Lower lobe of right lung (tissue), 2 donors: Measurements from ENCODE around the gene C3AR1. TPM values are rescaled to one million over a fixed set of nuclear protein-coding genes. Genes with fewer than 3 reads are reported as not detected.

ENCODE experiments used
- ATAC-seq, 2 donors: fragments of 200-7000 bp; cut with Tn5 transposase; one replicate each; pipeline ENCODE4 v1.9.1; 2020 to 2022; ENCODE audit warnings: mild to moderate bottlenecking in 2 of 2, moderate library complexity in 2 of 2
- DNase-seq: peaks from one replicate; pipeline ENCODE4 v3.0.0-alpha.2; 2020
- H3K27ac ChIP-seq: fragments of 200-600 bp; one replicate; pipeline ENCODE4 v1.8.0; 2022
- H3K27me3 ChIP-seq: fragments of 200-600 bp; one replicate; pipeline ENCODE4 v1.8.0; 2022; ENCODE audit warnings: low read depth
- H3K36me3 ChIP-seq: fragments of 200-600 bp; one replicate; pipeline ENCODE4 v1.8.0; 2022; ENCODE audit warnings: mild to moderate bottlenecking
- H3K4me1 ChIP-seq: fragments of 200-600 bp; one replicate; pipeline ENCODE4 v1.8.0; 2022
- H3K4me3 ChIP-seq: fragments of 200-600 bp; one replicate; pipeline ENCODE4 v1.8.0; 2022; ENCODE audit warnings: mild to moderate bottlenecking
- H3K9me3 ChIP-seq: fragments of 200-600 bp; one replicate; pipeline ENCODE4 v1.8.0; 2022
- intact Hi-C: fragments of 100-400 bp; cut with DNase I; formaldehyde crosslinking; loops from one replicate; pipeline ENCODE4 v1.11.0; 2022
- total RNA-seq: library from RNA; stranded (reverse); fragmentation: NEBNext Ultra II Directional; extraction: Animal tissue kit (Norgen Biotek cat#: 25700); gene quantifications from one replicate; pipeline ENCODE4 v1.2.1, GENCODE V29; 2021
- TF ChIP-seq, protein P1 (sequence below): fragments of 200-600 bp; IDR thresholded peaks from one replicate; pipeline ENCODE4 v1.8.0; 2022; ENCODE audit warnings: antibody characterized with exemption, mild to moderate bottlenecking
- donor health status: DM: no; HTN: yes; CAD: no; lungs with severe emphysema.

C3AR1 gene
- total RNA-seq, 1 donor from 2014 or later, result 62.1 TPM

DNA sequence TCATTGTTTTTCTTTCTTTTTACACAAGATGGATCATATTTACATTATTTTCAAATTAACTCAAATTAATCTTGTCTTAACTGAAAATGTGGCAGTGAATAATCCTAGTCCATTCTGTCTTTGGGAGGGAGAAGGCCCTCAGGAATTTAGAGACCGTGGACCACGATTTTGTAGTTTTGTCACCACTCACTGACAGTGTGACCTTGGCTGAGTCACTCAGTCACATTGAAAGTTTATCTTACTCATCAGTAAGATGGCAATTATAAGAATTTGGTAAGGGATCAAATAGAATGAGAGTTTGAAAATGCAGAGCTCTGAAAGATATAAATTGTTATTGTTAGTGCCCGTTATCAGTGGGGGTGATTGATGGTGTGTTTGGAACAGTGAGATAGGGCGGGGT is 17.3 kb downstream of the C3AR1 start:
- H3K27ac ChIP-seq, result no peak overlapping the region
- H3K36me3 ChIP-seq, result peaks cover 95% of the 10 kb centered on the region
- H3K4me1 ChIP-seq, result peaks cover 11% of the 10 kb centered on the region
- H3K9me3 ChIP-seq, result no peaks in the 10 kb centered on the region
- DNase-seq, result no peak
- intact Hi-C loops, result no loop called here
- no peak for ATAC-seq
- H3K4me3 ChIP-seq, result no peak overlapping the region
- TF ChIP-seq, protein P1, sequence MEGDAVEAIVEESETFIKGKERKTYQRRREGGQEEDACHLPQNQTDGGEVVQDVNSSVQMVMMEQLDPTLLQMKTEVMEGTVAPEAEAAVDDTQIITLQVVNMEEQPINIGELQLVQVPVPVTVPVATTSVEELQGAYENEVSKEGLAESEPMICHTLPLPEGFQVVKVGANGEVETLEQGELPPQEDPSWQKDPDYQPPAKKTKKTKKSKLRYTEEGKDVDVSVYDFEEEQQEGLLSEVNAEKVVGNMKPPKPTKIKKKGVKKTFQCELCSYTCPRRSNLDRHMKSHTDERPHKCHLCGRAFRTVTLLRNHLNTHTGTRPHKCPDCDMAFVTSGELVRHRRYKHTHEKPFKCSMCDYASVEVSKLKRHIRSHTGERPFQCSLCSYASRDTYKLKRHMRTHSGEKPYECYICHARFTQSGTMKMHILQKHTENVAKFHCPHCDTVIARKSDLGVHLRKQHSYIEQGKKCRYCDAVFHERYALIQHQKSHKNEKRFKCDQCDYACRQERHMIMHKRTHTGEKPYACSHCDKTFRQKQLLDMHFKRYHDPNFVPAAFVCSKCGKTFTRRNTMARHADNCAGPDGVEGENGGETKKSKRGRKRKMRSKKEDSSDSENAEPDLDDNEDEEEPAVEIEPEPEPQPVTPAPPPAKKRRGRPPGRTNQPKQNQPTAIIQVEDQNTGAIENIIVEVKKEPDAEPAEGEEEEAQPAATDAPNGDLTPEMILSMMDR, result no peak
- no peaks in the 10 kb centered on the region for H3K27me3 ChIP-seq

DNA sequence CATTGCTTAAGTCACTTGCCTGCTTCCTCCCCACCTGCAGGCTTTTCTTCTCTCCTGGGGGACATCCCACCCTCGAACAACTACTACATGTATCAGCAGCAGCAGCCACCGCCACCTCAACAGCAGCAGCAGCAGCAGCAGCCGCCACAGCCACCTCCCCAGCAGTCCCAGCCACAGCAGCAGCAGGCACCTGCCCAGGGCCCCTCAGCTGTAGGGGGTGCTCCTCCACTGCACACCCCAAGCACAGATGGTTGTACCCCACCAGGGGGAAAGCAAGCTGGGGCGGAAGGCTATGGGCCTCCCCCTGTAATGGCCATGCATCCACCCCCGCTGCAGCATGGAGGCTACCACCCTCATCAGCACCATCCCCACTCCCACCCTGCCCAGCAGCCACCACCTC is 18.3 kb downstream of the C3AR1 start:
- no peaks in the 10 kb centered on the region for H3K9me3 ChIP-seq
- H3K27ac ChIP-seq, result no peak overlapping the region
- H3K4me3 ChIP-seq, result no peak overlapping the region
- TF ChIP-seq, protein P1, result no peak
- intact Hi-C loops, result no loop called here
- peaks cover under 1% of the 10 kb centered on the region for H3K4me1 ChIP-seq
- peaks cover 95% of the 10 kb centered on the region for H3K36me3 ChIP-seq
- DNase-seq (no peak), ATAC-seq (no peak)
- H3K27me3 ChIP-seq, result no peaks in the 10 kb centered on the region

DNA sequence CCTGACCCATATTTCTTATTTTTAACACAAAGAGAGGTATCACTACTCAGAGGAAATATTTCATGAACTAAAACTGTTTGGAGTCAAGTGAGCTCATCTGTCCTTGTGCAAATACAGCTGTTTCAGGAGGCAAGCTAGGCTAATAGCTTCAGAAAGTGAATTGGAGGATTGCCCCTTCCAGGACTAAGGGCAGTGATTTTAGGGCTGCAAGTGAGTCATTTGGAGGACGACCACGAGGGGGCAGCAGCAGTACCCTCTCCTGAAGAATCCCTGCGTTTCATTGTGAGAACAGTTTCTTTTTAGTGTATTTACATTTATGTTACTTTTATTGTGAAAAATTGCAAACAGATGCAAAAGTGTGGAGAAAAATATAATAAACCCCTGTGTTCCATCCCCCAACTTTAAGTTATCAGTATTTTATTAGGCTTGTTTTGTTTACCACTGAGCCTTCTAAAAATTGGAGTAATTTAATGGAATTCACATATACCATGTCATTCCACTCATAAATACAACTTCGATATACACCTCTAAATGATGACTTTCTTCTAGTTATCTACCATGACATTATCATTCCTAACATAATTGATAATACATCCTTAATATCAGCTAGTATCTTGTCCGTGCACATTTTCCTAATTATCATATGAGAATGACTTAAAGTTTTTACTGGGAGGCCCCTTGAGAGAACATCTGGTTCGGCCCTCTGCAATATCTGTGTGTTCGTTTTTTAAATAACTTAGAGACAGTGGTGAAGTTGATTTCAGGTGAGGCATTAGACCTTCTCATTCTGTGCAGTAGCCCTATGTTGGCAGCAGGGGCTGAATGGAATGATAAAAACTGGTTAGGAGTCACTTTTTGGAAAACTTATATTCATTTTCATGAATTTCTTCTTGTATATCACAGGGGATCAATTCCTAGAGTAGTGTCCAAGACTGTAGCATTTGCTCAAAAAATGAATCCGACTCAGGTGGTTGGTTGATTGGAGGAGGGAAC is 19.9 kb downstream of the C3AR1 start:
- no peaks in the 10 kb centered on the region for H3K27me3 ChIP-seq
- no peaks in the 10 kb centered on the region for H3K4me1 ChIP-seq
- H3K4me3 ChIP-seq, result no peak overlapping the region
- intact Hi-C loops, result no loop called here
- TF ChIP-seq, protein P1, result peak; percentile 89
- no peaks in the 10 kb centered on the region for H3K9me3 ChIP-seq
- ATAC-seq (peak; percentile 86), DNase-seq (peak; percentile 83)
- peaks cover 95% of the 10 kb centered on the region for H3K36me3 ChIP-seq
- no peak overlapping the region for H3K27ac ChIP-seq

DNA sequence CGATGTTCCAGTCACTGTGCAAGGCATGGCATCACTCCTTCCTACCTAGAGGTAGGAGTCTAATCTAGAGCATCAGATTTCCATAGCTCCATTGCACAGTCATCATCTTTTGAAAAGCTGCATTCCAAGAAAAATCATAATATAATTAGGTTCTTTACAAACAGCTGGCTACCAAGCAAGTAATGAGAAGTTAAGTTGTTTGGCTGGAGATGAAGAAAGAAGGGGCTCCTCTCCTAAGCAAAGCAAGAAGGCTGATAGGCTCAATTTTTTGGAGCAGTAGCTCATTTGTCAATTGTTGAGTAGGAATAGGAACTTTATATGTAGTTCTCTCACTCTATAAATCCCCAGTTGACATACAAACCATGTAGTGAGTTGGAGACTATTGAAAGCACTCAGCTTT is 25.4 kb downstream of the C3AR1 start:
- Histone ChIP-seq H3K27me3 (no peaks in the 10 kb centered on the region), H3K4me1 (peaks cover 37% of the 10 kb centered on the region), H3K27ac (no peak overlapping the region), H3K4me3 (no peak overlapping the region), H3K9me3 (no peaks in the 10 kb centered on the region), H3K36me3 (peaks cover 68% of the 10 kb centered on the region)
- TF ChIP-seq, protein P1, result no peak
- intact Hi-C loops, result no loop called here
- ATAC-seq (no peak), DNase-seq (no peak)

DNA sequence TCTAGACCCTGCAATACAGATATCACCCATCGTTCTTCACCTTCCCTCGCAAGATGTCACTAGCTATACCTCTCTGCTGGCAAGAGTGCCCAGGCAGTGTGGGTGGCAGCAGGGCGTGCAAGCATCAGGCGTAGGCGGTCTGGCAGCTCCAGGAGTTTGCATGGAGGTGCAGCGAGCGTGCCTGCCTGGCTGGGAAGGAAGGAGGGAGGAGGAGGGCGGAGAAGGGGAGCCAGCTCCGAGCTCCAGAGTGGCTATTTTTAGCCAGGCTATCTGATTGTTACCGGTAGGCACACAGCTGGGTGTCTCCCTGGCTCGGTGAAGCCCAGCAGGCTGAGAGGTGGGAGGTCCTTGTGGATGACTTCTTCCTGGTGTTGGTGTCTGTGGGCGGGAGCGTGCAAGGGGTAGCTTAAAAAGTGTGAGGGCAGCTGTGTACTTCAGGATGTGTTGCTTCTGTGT is 27.5 kb downstream of the C3AR1 start:
- peaks cover 47% of the 10 kb centered on the region for H3K36me3 ChIP-seq
- peak overlapping the region; percentile 8 for H3K4me3 ChIP-seq
- peak overlapping the region; percentile 0 for H3K27ac ChIP-seq
- H3K27me3 ChIP-seq, result no peaks in the 10 kb centered on the region
- DNase-seq, result peak; percentile 65
- H3K4me1 ChIP-seq, result peaks cover 58% of the 10 kb centered on the region
- H3K9me3 ChIP-seq, result no peaks in the 10 kb centered on the region
- intact Hi-C loops, result no loop called here
- TF ChIP-seq, protein P1, result no peak
- peak; percentile 85 to 90 for ATAC-seq
